PC-9 (cell line): Measurements from ENCODE around the gene LRSAM1. TPM values are rescaled to one million over a fixed set of nuclear protein-coding genes. Genes with fewer than 3 reads are reported as not detected.

ENCODE experiments used
- BruUV-seq: library from RNA; stranded (reverse); fragments of 400-500 nt; replicated peaks from 2 replicates; lab custom pipeline; 2021; lab: Mats Ljungman, UMichigan
- CTCF ChIA-PET: fragments of 300-600 bp; sonication (Branson Sonifier 250); formaldehyde crosslinking; loops from one replicate; lab custom pipeline; 2022; ENCODE audit warnings: antibody characterized with exemption; lab: Charles Lee
- POLR2A ChIA-PET: fragments of 300-600 bp; sonication (Branson Sonifier 250); formaldehyde crosslinking; loops from one replicate; lab custom pipeline; 2022; ENCODE audit warnings: antibody characterized with exemption; ENCODE audit not compliant: unreplicated experiment; lab: Charles Lee
- DNase-seq, 2 experiments: peaks; one replicate each; pipeline versions ENCODE4 v3.0.0 to v3.0.0-alpha.2; 2015 to 2022; ENCODE audit warnings: mixed read lengths in 1 of 2
- H2AFZ ChIP-seq: fragments of 200-600 bp; sonication (generic); 2 replicates; pipeline ENCODE4 v1.8.1; 2017; ENCODE audit warnings: antibody characterized with exemption
- H3F3A ChIP-seq: fragments of 200-600 bp; sonication (generic); 2 replicates; pipeline ENCODE4 v1.8.1; 2017; ENCODE audit warnings: antibody characterized with exemption, mild to moderate bottlenecking, low read depth; ENCODE audit not compliant: insufficient read depth
- H3K27ac ChIP-seq: fragments of 200-600 bp; sonication (generic); 2 replicates; pipeline ENCODE4 v1.6.1; 2016; ENCODE audit warnings: mixed run types
- H3K27me3 ChIP-seq: fragments of 200-600 bp; sonication (generic); 2 replicates; pipeline ENCODE4 v1.6.1; 2016; ENCODE audit warnings: low read depth, mixed run types; ENCODE audit not compliant: insufficient read depth
- H3K36me3 ChIP-seq: fragments of 200-600 bp; sonication (generic); 2 replicates; pipeline ENCODE4 v1.6.1; 2016; ENCODE audit warnings: low read depth, mixed run types
- H3K4me1 ChIP-seq: fragments of 200-600 bp; sonication (generic); replicated peaks from 2 replicates; pipeline ENCODE4 v1.6.1; 2016; ENCODE audit warnings: mixed run types; ENCODE audit not compliant: insufficient read depth
- H3K4me2 ChIP-seq: fragments of 200-600 bp; sonication (generic); 2 replicates; pipeline ENCODE4 v1.6.1; 2017; ENCODE audit warnings: mixed run types
- H3K4me3 ChIP-seq: fragments of 200-600 bp; sonication (generic); 2 replicates; pipeline ENCODE4 v1.6.1; 2016; ENCODE audit warnings: mixed run types
- H3K79me2 ChIP-seq: fragments of 200-600 bp; sonication (generic); 2 replicates; pipeline ENCODE4 v1.6.1; 2017; ENCODE audit warnings: low read depth, mixed run types
- H3K9me2 ChIP-seq: fragments of 200-600 bp; sonication (generic); 2 replicates; pipeline ENCODE4 v1.8.1; 2017; ENCODE audit warnings: mild to moderate bottlenecking; ENCODE audit not compliant: insufficient read depth
- H3K9me3 ChIP-seq: fragments of 200-600 bp; sonication (generic); 2 replicates; pipeline ENCODE4 v1.8.1; 2016; ENCODE audit warnings: low read depth; ENCODE audit not compliant: insufficient read depth
- H4K20me1 ChIP-seq: fragments of 200-600 bp; sonication (generic); 2 replicates; pipeline ENCODE4 v1.8.1; 2017; ENCODE audit not compliant: insufficient read depth
- CTCF ChIP-seq: fragments of 200-600 bp; sonication (generic); conservative IDR thresholded peaks from 2 replicates; pipeline ENCODE4 v1.6.1; 2017; ENCODE audit warnings: mixed run types, antibody characterized with exemption, mild to moderate bottlenecking, moderate library complexity
- EZH2 ChIP-seq: fragments of 200-600 bp; sonication (generic); IDR thresholded peaks from 2 replicates; pipeline ENCODE4 v1.8.0; 2017; ENCODE audit warnings: antibody characterized with exemption, low read depth
- intact Hi-C: fragments of 100-400 bp; cut with micrococcal nuclease; formaldehyde crosslinking; loops from one replicate; pipeline ENCODE4 v1.10.0; 2022; ENCODE audit not compliant: unreplicated experiment
- total RNA-seq: library from RNA; stranded (reverse); gene quantifications from 2 replicates; pipeline ENCODE4 v1.2.3, GENCODE V29; 2021

LRSAM1 gene
- total RNA-seq, 1 experiment from 2014 or later: 44.0 TPM

GRCh38 chr9:127523312-127523851 is 72.1 kb downstream of the LRSAM1 start:
- H3K79me2 ChIP-seq: peaks cover 24% of the 10 kb centered on the region
- H2AFZ ChIP-seq: no peak overlapping the region
- H3K4me1 ChIP-seq: peaks cover 50% of the 10 kb centered on the region
- BruUV-seq: no TSS peak
- POLR2A ChIA-PET: interaction anchor here (0.5 kb wide), 1 partner anchor 383 kb away, joined by 3 read pairs; no protein-coding TSS in a partner anchor
- no peaks in the 10 kb centered on the region for H4K20me1 ChIP-seq
- H3K27ac ChIP-seq: peak overlapping the region; percentile 24
- TF ChIP-seq CTCF: peak; percentile 67
- no peak for TF ChIP-seq EZH2
- H3K4me2 ChIP-seq: no peak overlapping the region
- intact Hi-C loops: no loop called here
- no peaks in the 10 kb centered on the region for H3K9me2 ChIP-seq
- CTCF ChIA-PET: interaction anchor here (0.6 kb wide), 1 partner anchor 67 kb away, joined by 4 read pairs; no protein-coding TSS in a partner anchor
- no peaks in the 10 kb centered on the region for H3K27me3 ChIP-seq
- H3K4me3 ChIP-seq: no peak overlapping the region
- peaks cover 72% of the 10 kb centered on the region for H3F3A ChIP-seq
- H3K36me3 ChIP-seq: peaks cover 41% of the 10 kb centered on the region
- peaks cover 19% of the 10 kb centered on the region for H3K9me3 ChIP-seq
- DNase-seq: no peak

- Histone ChIP-seq H3K4me3 (no peak overlapping the region), H3K9me3 (peaks cover 19% of the 10 kb centered on the region), H3F3A (peaks cover 64% of the 10 kb centered on the region), H3K27ac (0 out of 2 replicates have a peak overlapping the region, but pooled peaks have one; percentile 24), H4K20me1 (no peaks in the 10 kb centered on the region), H3K27me3 (no peaks in the 10 kb centered on the region), H3K4me2 (no peak overlapping the region), H2AFZ (no peak overlapping the region), H3K4me1 (peaks cover 41% of the 10 kb centered on the region), H3K36me3 (peaks cover 41% of the 10 kb centered on the region), H3K9me2 (no peaks in the 10 kb centered on the region), H3K79me2 (peaks cover 20% of the 10 kb centered on the region)
- TF ChIP-seq CTCF: no peak
- no peak for TF ChIP-seq EZH2
- no TSS peak for BruUV-seq
- ChIA-PET CTCF (no interaction called here), POLR2A (no interaction called here)
- intact Hi-C loops: no loop called here
- DNase-seq: no peak
Observed at GRCh38 chr9:127524373-127524772, 73.1 kb downstream of the LRSAM1 start.

GRCh38 chr9:127525401-127526188 is 74.3 kb downstream of the LRSAM1 start:
- TF ChIP-seq CTCF (peak; percentile 70), EZH2 (no peak)
- Histone ChIP-seq H4K20me1 (no peaks in the 10 kb centered on the region), H3K9me2 (no peaks in the 10 kb centered on the region), H3F3A (peaks cover 53% of the 10 kb centered on the region), H3K27ac (no peak overlapping the region), H3K9me3 (peaks cover 19% of the 10 kb centered on the region), H3K4me3 (no peak overlapping the region), H3K79me2 (peaks cover 15% of the 10 kb centered on the region), H3K36me3 (peaks cover 44% of the 10 kb centered on the region), H2AFZ (no peak overlapping the region), H3K4me1 (peaks cover 30% of the 10 kb centered on the region), H3K4me2 (no peak overlapping the region), H3K27me3 (no peaks in the 10 kb centered on the region)
- intact Hi-C loops: no loop called here
- ChIA-PET POLR2A (interaction anchor here (0.6 to 0.7 kb wide), 2 partner anchors 36 to 394 kb away, joined by 3 to 6 read pairs; no protein-coding TSS in a partner anchor), CTCF (interaction anchor here (0.5 to 0.6 kb wide), 2 partner anchors 30 to 34 kb away, joined by 3 to 5 read pairs; no protein-coding TSS in a partner anchor)
- TSS peak; percentile 1 for BruUV-seq
- DNase-seq: no peak
